ENCODE data around the gene OR10G8.
"Not testable (repeated sequence)": the region's sequence is repeated elsewhere in the genome, so short reads cannot be mapped to it uniquely, and the experiment has no call there.

The OR10G8 gene

GRCh38 chr11:124026498-124026897, at the start of gene OR10G8:
Gene OR10G8 (plus strand): TSS chr11:124026798. CDS start chr11:124029623, 2,825 bp downstream.
- no peak for DNase-seq

GRCh38 chr11:123977731-123978347, 48.8 kb upstream of the OR10G8 start, which contains the start of gene OR10S1:
Gene OR10S1 (minus strand): TSS chr11:123977781. CDS start chr11:123977664, 117 bp downstream.
- DNase-seq, result no peak

GRCh38 chr11:123979311-123979710, 47.3 kb upstream of the OR10G8 start:
- DNase-seq, result no peak

GRCh38 chr11:123995119-123995518, 31.5 kb upstream of the OR10G8 start, which contains the start of gene OR10G6:
Gene OR10G6 (minus strand): TSS chr11:123995161. CDS start chr11:123995161, 0 bp downstream.
- DNase-seq, result no peak

- no peak for DNase-seq
Observed at GRCh38 chr11:124012697-124013096, 13.9 kb upstream of the OR10G8 start, which contains the start of gene OR10G4. Gene OR10G4 (plus strand): TSS chr11:124012997. CDS start chr11:124015575, 2,578 bp downstream.

- not testable (repeated sequence) for DNase-seq
Observed at GRCh38 chr11:124015837-124016236, 10.8 kb upstream of the OR10G8 start.

- DNase-seq, result no peak
Observed at GRCh38 chr11:124036666-124037065, 10.1 kb downstream of the OR10G8 start.

- no peak for DNase-seq
Observed at GRCh38 chr11:124039557-124039956, 13.0 kb downstream of the OR10G8 start.

GRCh38 chr11:124041254-124041653, 14.7 kb downstream of the OR10G8 start, which contains the start of gene OR10G7:
Gene OR10G7 (minus strand): TSS chr11:124041325. CDS start chr11:124039001, 2,324 bp downstream.
- no peak for DNase-seq

- no peak for DNase-seq
Observed at GRCh38 chr11:124043420-124043819, 16.8 kb downstream of the OR10G8 start.

GRCh38 chr11:124050748-124051147, 24.1 kb downstream of the OR10G8 start:
- no peak for DNase-seq

GRCh38 chr11:124052966-124053365, 26.4 kb downstream of the OR10G8 start:
- DNase-seq, result no peak

- no peak for DNase-seq
Observed at GRCh38 chr11:124068601-124069110, 42.1 kb downstream of the OR10G8 start.

- peak; percentile 75 for DNase-seq
Observed at GRCh38 chr11:124069429-124070401, 43.1 kb downstream of the OR10G8 start.

- DNase-seq, result peak; percentile 92
Observed at GRCh38 chr11:124070915-124071622, 44.5 kb downstream of the OR10G8 start.

GRCh38 chr11:124071623-124071948, 45.0 kb downstream of the OR10G8 start:
- DNase-seq, result no peak

GRCh38 chr11:124072147-124072546, 45.5 kb downstream of the OR10G8 start:
- no peak for DNase-seq

GRCh38 chr11:124074554-124074953, 48.0 kb downstream of the OR10G8 start:
- DNase-seq, result no peak

- no peak for DNase-seq
Observed at GRCh38 chr11:124075492-124075840, 48.9 kb downstream of the OR10G8 start.

GRCh38 chr11:124075841-124076651, 49.4 kb downstream of the OR10G8 start:
- DNase-seq, result peak; percentile 82

- DNase-seq, result no peak
Observed at GRCh38 chr11:124077266-124077665, 50.7 kb downstream of the OR10G8 start.

GRCh38 chr11:124078591-124078990, 52.0 kb downstream of the OR10G8 start:
- no peak for DNase-seq

All from eye (tissue), 1 donor.